Prostate gland (tissue), 2 donors: Measurements from ENCODE around the gene SEMA7A. TPM values are rescaled to one million over a fixed set of nuclear protein-coding genes. Genes with fewer than 3 reads are reported as not detected.
A peak's percentile ranks its signal among the peaks of the same experiment; 100 is the strongest.

Experiments
- DNase-seq: peaks from one replicate; pipeline ENCODE4 v3.0.0-alpha.2; 2019; ENCODE audit warnings: low spot score
- H3K27ac ChIP-seq, 2 donors: fragments of 200-600 bp; sonication (generic); 2 replicates each; pipeline ENCODE4 v1.5.1; 2017 to 2019
- H3K27me3 ChIP-seq: fragments of 200-600 bp; sonication (generic); replicated peaks from 2 replicates; pipeline ENCODE4 v1.5.1; 2019; ENCODE audit not compliant: insufficient read depth
- H3K36me3 ChIP-seq, 2 donors: fragments of 200-600 bp; sonication (generic); 1 replicate in 1 of 2; 2 replicates in 1 of 2; pipeline versions ENCODE4 v1.5.1 to v1.8.1; 2017 to 2019
- H3K4me1 ChIP-seq: fragments of 200-600 bp; sonication (generic); replicated peaks from 2 replicates; pipeline ENCODE4 v1.5.1; 2019
- H3K4me3 ChIP-seq, 2 donors: fragments of 200-600 bp; sonication (generic); 2 replicates each; pipeline ENCODE4 v1.5.1; 2017 to 2019
- H3K9me3 ChIP-seq: fragments of 200-600 bp; sonication (generic); 2 replicates; pipeline ENCODE4 v1.5.1; 2017
- POLR2A ChIP-seq: fragments of 450-650 bp; IDR thresholded peaks from one replicate; pipeline ENCODE4 v1.6.1; 2016; ENCODE audit warnings: antibody characterized with exemption, mild to moderate bottlenecking
- POLR2AphosphoS5 ChIP-seq: sonication (generic); formaldehyde crosslinking; IDR thresholded peaks from one replicate; pipeline ENCODE4 v1.6.1; 2017; ENCODE audit warnings: antibody characterized with exemption
- WGBS: methylation state at CpG from one replicate; pipeline ENCODE4 v1.1.5; 2018; 5-methylcytosine and 5-hydroxymethylcytosine counted together
- intact Hi-C: fragments of 100-400 bp; cut with DNase I; formaldehyde crosslinking; loops from one replicate; pipeline ENCODE4 v1.14.2; 2022
- total RNA-seq, 2 donors: library from RNA; depleted of rRNA; stranded (reverse); fragments of >200 nt; gene quantifications; one replicate each; pipeline ENCODE4 v1.1.0, GENCODE V29; 2016
- TF ChIP-seq, protein P1 (sequence below), 4 experiments: fragments of 200-600 bp in 2 of 4; fragments of 450-650 bp in 2 of 4; sonication (generic) in 2 of 4; IDR thresholded peaks; 1 replicate in 3 of 4; 2 replicates in 1 of 4; pipeline ENCODE4 v1.5.1; 2016 to 2019; ENCODE audit warnings: antibody characterized with exemption in 4 of 4, mild to moderate bottlenecking in 2 of 4, moderate library complexity in 2 of 4

Gene SEMA7A
- total RNA-seq, 2 donors from 2014 or later: 1.3 to 171 TPM

DNA sequence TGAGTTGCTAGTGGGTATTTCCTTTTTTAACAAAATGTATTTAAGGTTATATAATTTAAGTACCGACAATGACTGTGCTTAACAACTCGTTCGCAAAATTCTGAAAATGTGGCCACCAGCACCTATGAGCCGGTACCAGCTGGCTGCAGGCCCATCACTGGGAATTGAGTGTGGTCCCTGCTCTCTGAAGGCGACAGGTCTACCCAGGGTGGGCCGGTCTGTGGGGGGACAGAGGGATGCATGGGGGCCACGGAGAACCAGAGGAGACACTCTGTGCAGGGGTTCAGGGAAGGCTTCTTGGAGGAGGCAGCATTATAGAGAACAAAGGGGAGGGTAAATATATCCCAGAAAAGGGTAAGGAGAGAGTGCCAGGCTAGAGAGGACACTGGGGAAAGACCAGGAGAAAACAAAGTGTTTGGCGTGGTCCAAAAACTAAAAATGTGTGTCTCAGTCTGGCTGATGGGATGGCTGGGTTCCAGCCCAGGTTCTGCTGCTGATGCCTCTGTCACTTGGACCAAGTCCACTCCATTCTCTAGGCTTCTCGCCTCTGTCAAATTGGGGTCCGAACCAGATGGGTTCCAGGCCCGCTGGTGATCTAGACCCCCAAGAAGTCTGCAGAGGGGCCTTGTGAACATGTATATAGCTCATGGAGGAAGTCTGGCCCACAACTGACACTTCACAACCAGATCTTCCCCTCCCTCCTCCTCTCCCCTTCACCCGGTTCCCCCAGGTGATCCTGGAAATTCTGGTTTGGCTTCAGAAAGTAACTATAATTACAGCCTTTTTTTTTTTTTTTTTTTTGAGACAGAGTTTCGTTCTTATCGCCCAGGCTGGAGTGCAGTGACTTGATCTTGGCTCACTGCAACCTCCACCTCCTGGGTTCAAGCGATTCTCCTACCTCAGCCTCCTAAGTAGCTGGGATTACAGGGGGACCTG, 55.7 kb downstream of the SEMA7A start:
- WGBS: 72% methylated on average over 15 of the region's 15 CpGs
- intact Hi-C loops: loop anchor here (10.0 kb wide), 2 partner anchors 387 to 577 kb away; partner anchors contain the start of gene RPP25

DNA sequence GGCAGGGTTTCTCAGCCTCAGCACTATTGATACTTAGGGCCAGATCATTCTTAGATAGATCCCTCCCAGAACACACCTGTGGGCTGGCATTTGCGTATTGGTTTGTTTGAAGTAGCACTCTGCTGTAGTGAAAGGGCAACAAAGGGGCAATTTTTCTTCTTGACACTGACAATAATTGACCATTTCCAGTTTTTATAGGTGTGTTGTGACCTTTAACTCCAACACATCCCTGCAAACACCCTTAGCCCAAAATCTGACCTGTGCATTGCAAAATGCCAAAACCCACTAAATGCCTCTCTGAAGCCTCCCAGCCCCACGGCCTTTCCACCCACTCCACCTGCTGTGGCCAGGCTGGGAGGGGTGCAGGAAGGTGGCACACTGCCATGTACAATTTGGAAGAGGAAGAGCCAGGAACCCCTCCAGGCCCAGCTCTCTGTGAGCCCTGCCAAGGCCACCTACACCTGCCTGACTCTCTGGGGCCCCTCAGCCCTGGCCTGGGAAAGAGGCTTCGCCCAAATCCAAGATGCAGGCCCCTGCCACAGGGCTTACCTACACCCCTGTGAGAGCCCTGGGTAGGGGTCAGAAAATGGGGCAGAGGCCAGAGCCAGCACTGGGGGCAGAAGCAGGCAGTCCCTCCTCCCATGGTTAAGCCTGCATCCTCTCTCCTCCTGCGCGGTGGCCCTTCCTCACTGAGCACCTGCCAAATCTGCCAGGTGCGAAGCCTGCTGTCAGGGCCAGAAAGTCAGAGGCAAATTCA, 56.8 kb downstream of the SEMA7A start:
- H3K27me3 ChIP-seq: no peaks in the 10 kb centered on the region
- H3K4me1 ChIP-seq: no peaks in the 10 kb centered on the region
- intact Hi-C loops: loop anchor here (10.0 kb wide), 2 partner anchors 388 to 578 kb away; partner anchors contain the start of gene RPP25
- H3K9me3 ChIP-seq: no peaks in the 10 kb centered on the region
- H3K4me3 ChIP-seq: no peak overlapping the region
- H3K27ac ChIP-seq: no peak overlapping the region
- TF ChIP-seq, protein P1, sequence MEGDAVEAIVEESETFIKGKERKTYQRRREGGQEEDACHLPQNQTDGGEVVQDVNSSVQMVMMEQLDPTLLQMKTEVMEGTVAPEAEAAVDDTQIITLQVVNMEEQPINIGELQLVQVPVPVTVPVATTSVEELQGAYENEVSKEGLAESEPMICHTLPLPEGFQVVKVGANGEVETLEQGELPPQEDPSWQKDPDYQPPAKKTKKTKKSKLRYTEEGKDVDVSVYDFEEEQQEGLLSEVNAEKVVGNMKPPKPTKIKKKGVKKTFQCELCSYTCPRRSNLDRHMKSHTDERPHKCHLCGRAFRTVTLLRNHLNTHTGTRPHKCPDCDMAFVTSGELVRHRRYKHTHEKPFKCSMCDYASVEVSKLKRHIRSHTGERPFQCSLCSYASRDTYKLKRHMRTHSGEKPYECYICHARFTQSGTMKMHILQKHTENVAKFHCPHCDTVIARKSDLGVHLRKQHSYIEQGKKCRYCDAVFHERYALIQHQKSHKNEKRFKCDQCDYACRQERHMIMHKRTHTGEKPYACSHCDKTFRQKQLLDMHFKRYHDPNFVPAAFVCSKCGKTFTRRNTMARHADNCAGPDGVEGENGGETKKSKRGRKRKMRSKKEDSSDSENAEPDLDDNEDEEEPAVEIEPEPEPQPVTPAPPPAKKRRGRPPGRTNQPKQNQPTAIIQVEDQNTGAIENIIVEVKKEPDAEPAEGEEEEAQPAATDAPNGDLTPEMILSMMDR (IDR thresholded peaks at IDR 0.05): no peak
- TF ChIP-seq POLR2A (no peak), POLR2AphosphoS5 (no peak)
- DNase-seq: no peak
- WGBS: 72% methylated on average over 6 of the region's 6 CpGs
- H3K36me3 ChIP-seq: no peaks in the 10 kb centered on the region

More for the DNA sequence above, 55.7 kb downstream of the SEMA7A start:
- no peak for DNase-seq
- TF ChIP-seq, protein P1 (IDR thresholded peaks at IDR 0.05): no peak
- TF ChIP-seq POLR2A (no peak), POLR2AphosphoS5 (no peak)
- Histone ChIP-seq H3K4me3 (no peak overlapping the region), H3K9me3 (no peaks in the 10 kb centered on the region), H3K27me3 (no peaks in the 10 kb centered on the region), H3K4me1 (no peaks in the 10 kb centered on the region), H3K36me3 (no peaks in the 10 kb centered on the region), H3K27ac (no peak overlapping the region)

DNA sequence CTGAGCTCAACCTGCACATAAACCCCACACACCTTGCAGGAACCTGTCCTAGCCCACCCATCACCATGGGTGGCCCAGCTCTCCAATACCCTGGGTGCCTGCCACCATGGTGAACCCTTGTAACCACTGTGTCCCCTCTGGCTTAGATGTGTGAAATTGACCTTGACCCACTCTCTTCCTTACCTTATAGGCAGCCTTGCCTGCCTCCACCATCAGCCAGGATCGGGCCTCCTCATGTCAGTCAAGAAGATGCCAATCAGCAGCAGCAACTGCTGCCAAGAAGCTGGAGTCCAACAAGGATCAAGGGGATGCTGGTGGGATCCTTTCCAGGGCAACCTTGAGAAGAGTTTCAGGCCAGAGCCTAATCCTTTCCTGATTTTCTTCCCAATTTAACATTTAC, 57.5 kb downstream of the SEMA7A start:
- intact Hi-C loops: loop anchor here (10.0 kb wide), 2 partner anchors 389 to 579 kb away; partner anchors contain the start of gene RPP25
- DNase-seq: no peak

DNA sequence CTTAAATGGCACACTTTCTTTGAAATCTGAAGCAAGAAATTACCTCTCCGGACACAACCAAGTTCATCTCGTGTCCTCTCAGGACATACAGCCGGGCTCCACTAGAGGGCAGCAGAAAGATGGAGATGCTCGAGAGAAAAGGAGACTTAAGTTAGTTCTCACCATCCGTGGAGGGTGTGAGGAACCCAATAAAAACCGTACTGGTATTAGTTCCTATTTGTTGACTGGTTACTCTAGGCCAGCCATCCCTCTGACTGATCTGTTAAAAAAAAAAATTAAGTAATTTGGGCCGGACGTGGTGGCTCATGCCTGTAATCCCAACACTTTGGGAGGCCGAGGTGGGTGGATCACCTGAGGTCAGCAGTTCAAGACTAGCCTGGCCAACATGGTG, 58.5 kb downstream of the SEMA7A start:
- intact Hi-C loops: loop anchor here (10.0 kb wide), 2 partner anchors 390 to 580 kb away; partner anchors contain the start of gene RPP25
- no peak overlapping the region for H3K27ac ChIP-seq
- DNase-seq: peak; percentile 75
- H3K36me3 ChIP-seq: no peaks in the 10 kb centered on the region
- no peak overlapping the region for H3K4me3 ChIP-seq
- H3K4me1 ChIP-seq: no peaks in the 10 kb centered on the region
- no peaks in the 10 kb centered on the region for H3K27me3 ChIP-seq
- WGBS: 16% methylated on average over 9 of the region's 9 CpGs
- TF ChIP-seq POLR2AphosphoS5: peak; percentile 35
- TF ChIP-seq POLR2A: no peak
- TF ChIP-seq, protein P1 (IDR thresholded peaks at IDR 0.05): peak; percentile 41 to 72 (median 64)
- no peaks in the 10 kb centered on the region for H3K9me3 ChIP-seq

More for the DNA sequence above, 57.5 kb downstream of the SEMA7A start:
- Histone ChIP-seq H3K36me3 (no peaks in the 10 kb centered on the region), H3K27me3 (no peaks in the 10 kb centered on the region), H3K4me1 (no peaks in the 10 kb centered on the region), H3K27ac (no peak overlapping the region), H3K4me3 (no peak overlapping the region), H3K9me3 (no peaks in the 10 kb centered on the region)
- TF ChIP-seq POLR2AphosphoS5 (no peak), POLR2A (no peak)
- TF ChIP-seq, protein P1 (IDR thresholded peaks at IDR 0.05): no peak
- WGBS: 70% methylated on average over 1 of the region's 1 CpG
